ENCODE results near the gene MIPEP.

MIPEP gene

GRCh38 chr13:23810685-23811240, 78.4 kb downstream of the MIPEP start:
- no peak for DNase-seq (ENCODE audit: low spot score)

- no peak for DNase-seq (ENCODE audit: low spot score)
Measured at GRCh38 chr13:23808803-23809202, 80.4 kb downstream of the MIPEP start.

- no peak for DNase-seq (ENCODE audit: low spot score)
Measured at GRCh38 chr13:23806874-23807526, 82.2 kb downstream of the MIPEP start.

- DNase-seq (ENCODE audit: low spot score): no peak
Measured at GRCh38 chr13:23805821-23806220, 83.4 kb downstream of the MIPEP start.

- DNase-seq (ENCODE audit: low spot score): no peak
Measured at GRCh38 chr13:23805122-23805521, 84.1 kb downstream of the MIPEP start.

GRCh38 chr13:23804166-23804565, 85.0 kb downstream of the MIPEP start:
- no peak for DNase-seq (ENCODE audit: low spot score)

GRCh38 chr13:23801141-23801540, 88.1 kb downstream of the MIPEP start:
- no peak for DNase-seq (ENCODE audit: low spot score)

- no peak for DNase-seq (ENCODE audit: low spot score)
Measured at GRCh38 chr13:23799945-23800344, 89.3 kb downstream of the MIPEP start.

- no peak for DNase-seq (ENCODE audit: low spot score)
Measured at GRCh38 chr13:23797276-23797903, 91.8 kb downstream of the MIPEP start.

GRCh38 chr13:23796551-23796950, 92.6 kb downstream of the MIPEP start:
- DNase-seq (ENCODE audit: low spot score): no peak

- no peak for DNase-seq (ENCODE audit: low spot score)
Measured at GRCh38 chr13:23794267-23795161, 94.7 kb downstream of the MIPEP start.

GRCh38 chr13:23793711-23794110, 95.5 kb downstream of the MIPEP start:
- DNase-seq (ENCODE audit: low spot score): no peak

- DNase-seq (ENCODE audit: low spot score): no peak
Measured at GRCh38 chr13:23792680-23793079, 96.5 kb downstream of the MIPEP start.

GRCh38 chr13:23790577-23791170, 98.5 kb downstream of the MIPEP start:
- no peak for DNase-seq (ENCODE audit: low spot score)

- DNase-seq (ENCODE audit: low spot score): no peak
Measured at GRCh38 chr13:23789576-23790346, 99.4 kb downstream of the MIPEP start.

GRCh38 chr13:23788459-23788858, 100.7 kb downstream of the MIPEP start:
- no peak for DNase-seq (ENCODE audit: low spot score)

GRCh38 chr13:23787464-23787863, 101.7 kb downstream of the MIPEP start:
- DNase-seq (ENCODE audit: low spot score): no peak

GRCh38 chr13:23786607-23787006, 102.6 kb downstream of the MIPEP start:
- DNase-seq (ENCODE audit: low spot score): no peak

- DNase-seq (ENCODE audit: low spot score): no peak
Measured at GRCh38 chr13:23778879-23779278, 110.3 kb downstream of the MIPEP start.

- DNase-seq (ENCODE audit: low spot score): no peak
Measured at GRCh38 chr13:23778002-23778652, 111.1 kb downstream of the MIPEP start.

GRCh38 chr13:23777575-23777870, 111.7 kb downstream of the MIPEP start:
- no peak for DNase-seq (ENCODE audit: low spot score)
